K562 (cell line): ENCODE data around the gene NODAL. TPM values are rescaled to one million over a fixed set of nuclear protein-coding genes. Genes with fewer than 3 reads are reported as not detected.
A peak's percentile ranks its signal among the peaks of the same experiment; 100 is the strongest.

Experiments used
- BRD4 ChIP-seq: fragments of 200-600 bp; sonication (generic); IDR thresholded peaks from 2 replicates; pipeline ENCODE4 v1.6.1; 2017; ENCODE audit warnings: inconsistent platforms
- KLF13 ChIP-seq: fragments of 450-650 bp; IDR thresholded peaks from 2 replicates; pipeline ENCODE4 v1.6.1; 2016; ENCODE audit warnings: missing genetic modification characterization, low read depth, mild to moderate bottlenecking, missing compliant biosample characterization, moderate library complexity, borderline replicate concordance
- LEF1 ChIP-seq: fragments of 450-650 bp; IDR thresholded peaks from 2 replicates; pipeline ENCODE4 v1.6.1; 2016; ENCODE audit warnings: mild to moderate bottlenecking
- MECOM ChIP-seq: fragments of 250-450 bp; sonication (Bioruptor Pico); IDR thresholded peaks from 2 replicates; pipeline ENCODE4 v1.8.0; 2022; ENCODE audit warnings: inconsistent platforms
- RBBP5 ChIP-seq: fragments of 200-600 bp; sonication (generic); IDR thresholded peaks from 2 replicates; pipeline ENCODE4 v1.6.1; 2012; ENCODE audit warnings: borderline replicate concordance, mild to moderate bottlenecking, low read length, control low read depth, inconsistent platforms; ENCODE audit not compliant: insufficient read depth, poor library complexity, severe bottlenecking
- RBM25 ChIP-seq: fragments of 200-400 bp; formaldehyde crosslinking; IDR thresholded peaks from 2 replicates; pipeline ENCODE4 v1.6.1; 2018; ENCODE audit warnings: low read length, low read depth, moderate library complexity; ENCODE audit not compliant: severe bottlenecking
- SAFB ChIP-seq: fragments of 200-400 bp; formaldehyde crosslinking; IDR thresholded peaks from 2 replicates; pipeline ENCODE4 v1.6.1; 2017; ENCODE audit warnings: low read depth, low read length, borderline replicate concordance
- TCF7L2 ChIP-seq: fragments of 150-350 bp; IDR thresholded peaks from 2 replicates; pipeline ENCODE4 v1.6.1; 2016; ENCODE audit warnings: low read depth, mild to moderate bottlenecking, low read length, moderate library complexity
- TEAD4 ChIP-seq, 2 experiments: sonication (generic) in 1 of 2; formaldehyde crosslinking in 1 of 2; IDR thresholded peaks; 2 replicates each; pipeline versions ENCODE4 v1.6.1 to v1.8.0; 2012 to 2022; ENCODE audit warnings: borderline replicate concordance in 1 of 2, inconsistent platforms in 1 of 2, low read length in 1 of 2, mild to moderate bottlenecking in 1 of 2, missing genetic modification reagents in 1 of 2
- ZBED1 ChIP-seq: IDR thresholded peaks from 2 replicates; pipeline ENCODE4 v1.6.1; 2014
- ZBTB5 ChIP-seq: fragments of 450-650 bp; IDR thresholded peaks from 2 replicates; pipeline ENCODE4 v1.6.1; 2017; ENCODE audit warnings: antibody characterized with exemption
- ZEB2 ChIP-seq: fragments of 450-650 bp; IDR thresholded peaks from 2 replicates; pipeline ENCODE4 v1.6.1; 2016
- ZKSCAN1 ChIP-seq: fragments of 150-350 bp; IDR thresholded peaks from 2 replicates; pipeline ENCODE4 v1.6.1; 2016; ENCODE audit warnings: low read depth, low read length
- polyA plus RNA-seq, 8 experiments: library from polyadenylated mRNA; depleted of rRNA in 4 of 8; stranded (reverse) in 5 of 8; unstranded in 3 of 8; fragments of >200 nt; fragmentation: Nextera tagmentation in 2 of 8; fragmentation: Illumina TruSeq in 1 of 8; extraction: Ambion mirVana in 2 of 8; extraction: Trizol in 1 of 8; gene quantifications; 2 replicates each; pipeline versions ENCODE4 v1.2.1 to v1.2.3, GENCODE V29; 2011 to 2014; ENCODE audit warnings: inconsistent platforms in 1 of 8, missing spikeins in 1 of 8
- total RNA-seq, 7 experiments: library from RNA; depleted of rRNA in 6 of 7; stranded (reverse); fragments of >200 nt in 6 of 7; fragmentation: Illumina TruSeq in 2 of 7; extraction: Trizol in 2 of 7; gene quantifications; 2 replicates each; pipeline versions ENCODE4 v1.2.1 to v1.2.3, GENCODE V29; 2011 to 2021; ENCODE audit warnings: low replicate concordance in 1 of 7
- TF ChIP-seq, protein P1 (sequence below): fragments of 450-650 bp; IDR thresholded peaks from 2 replicates; pipeline ENCODE4 v1.6.1; 2016; ENCODE audit warnings: mild to moderate bottlenecking, moderate library complexity
- TF ChIP-seq, protein P2 (sequence below): sonication (generic); formaldehyde crosslinking; IDR thresholded peaks from 2 replicates; pipeline ENCODE4 v1.8.0; 2022; ENCODE audit warnings: missing genetic modification reagents, mild to moderate bottlenecking, borderline replicate concordance

NODAL gene
- total and polyA plus RNA-seq, 9 of the 15 experiments (the other 6 are each of a cell fraction or from before 2014, with no cell fraction given), result not detected

GRCh38 chr10:70477661-70478162 is 36.2 kb upstream of the NODAL start (continued):
- TF ChIP-seq, protein P1, sequence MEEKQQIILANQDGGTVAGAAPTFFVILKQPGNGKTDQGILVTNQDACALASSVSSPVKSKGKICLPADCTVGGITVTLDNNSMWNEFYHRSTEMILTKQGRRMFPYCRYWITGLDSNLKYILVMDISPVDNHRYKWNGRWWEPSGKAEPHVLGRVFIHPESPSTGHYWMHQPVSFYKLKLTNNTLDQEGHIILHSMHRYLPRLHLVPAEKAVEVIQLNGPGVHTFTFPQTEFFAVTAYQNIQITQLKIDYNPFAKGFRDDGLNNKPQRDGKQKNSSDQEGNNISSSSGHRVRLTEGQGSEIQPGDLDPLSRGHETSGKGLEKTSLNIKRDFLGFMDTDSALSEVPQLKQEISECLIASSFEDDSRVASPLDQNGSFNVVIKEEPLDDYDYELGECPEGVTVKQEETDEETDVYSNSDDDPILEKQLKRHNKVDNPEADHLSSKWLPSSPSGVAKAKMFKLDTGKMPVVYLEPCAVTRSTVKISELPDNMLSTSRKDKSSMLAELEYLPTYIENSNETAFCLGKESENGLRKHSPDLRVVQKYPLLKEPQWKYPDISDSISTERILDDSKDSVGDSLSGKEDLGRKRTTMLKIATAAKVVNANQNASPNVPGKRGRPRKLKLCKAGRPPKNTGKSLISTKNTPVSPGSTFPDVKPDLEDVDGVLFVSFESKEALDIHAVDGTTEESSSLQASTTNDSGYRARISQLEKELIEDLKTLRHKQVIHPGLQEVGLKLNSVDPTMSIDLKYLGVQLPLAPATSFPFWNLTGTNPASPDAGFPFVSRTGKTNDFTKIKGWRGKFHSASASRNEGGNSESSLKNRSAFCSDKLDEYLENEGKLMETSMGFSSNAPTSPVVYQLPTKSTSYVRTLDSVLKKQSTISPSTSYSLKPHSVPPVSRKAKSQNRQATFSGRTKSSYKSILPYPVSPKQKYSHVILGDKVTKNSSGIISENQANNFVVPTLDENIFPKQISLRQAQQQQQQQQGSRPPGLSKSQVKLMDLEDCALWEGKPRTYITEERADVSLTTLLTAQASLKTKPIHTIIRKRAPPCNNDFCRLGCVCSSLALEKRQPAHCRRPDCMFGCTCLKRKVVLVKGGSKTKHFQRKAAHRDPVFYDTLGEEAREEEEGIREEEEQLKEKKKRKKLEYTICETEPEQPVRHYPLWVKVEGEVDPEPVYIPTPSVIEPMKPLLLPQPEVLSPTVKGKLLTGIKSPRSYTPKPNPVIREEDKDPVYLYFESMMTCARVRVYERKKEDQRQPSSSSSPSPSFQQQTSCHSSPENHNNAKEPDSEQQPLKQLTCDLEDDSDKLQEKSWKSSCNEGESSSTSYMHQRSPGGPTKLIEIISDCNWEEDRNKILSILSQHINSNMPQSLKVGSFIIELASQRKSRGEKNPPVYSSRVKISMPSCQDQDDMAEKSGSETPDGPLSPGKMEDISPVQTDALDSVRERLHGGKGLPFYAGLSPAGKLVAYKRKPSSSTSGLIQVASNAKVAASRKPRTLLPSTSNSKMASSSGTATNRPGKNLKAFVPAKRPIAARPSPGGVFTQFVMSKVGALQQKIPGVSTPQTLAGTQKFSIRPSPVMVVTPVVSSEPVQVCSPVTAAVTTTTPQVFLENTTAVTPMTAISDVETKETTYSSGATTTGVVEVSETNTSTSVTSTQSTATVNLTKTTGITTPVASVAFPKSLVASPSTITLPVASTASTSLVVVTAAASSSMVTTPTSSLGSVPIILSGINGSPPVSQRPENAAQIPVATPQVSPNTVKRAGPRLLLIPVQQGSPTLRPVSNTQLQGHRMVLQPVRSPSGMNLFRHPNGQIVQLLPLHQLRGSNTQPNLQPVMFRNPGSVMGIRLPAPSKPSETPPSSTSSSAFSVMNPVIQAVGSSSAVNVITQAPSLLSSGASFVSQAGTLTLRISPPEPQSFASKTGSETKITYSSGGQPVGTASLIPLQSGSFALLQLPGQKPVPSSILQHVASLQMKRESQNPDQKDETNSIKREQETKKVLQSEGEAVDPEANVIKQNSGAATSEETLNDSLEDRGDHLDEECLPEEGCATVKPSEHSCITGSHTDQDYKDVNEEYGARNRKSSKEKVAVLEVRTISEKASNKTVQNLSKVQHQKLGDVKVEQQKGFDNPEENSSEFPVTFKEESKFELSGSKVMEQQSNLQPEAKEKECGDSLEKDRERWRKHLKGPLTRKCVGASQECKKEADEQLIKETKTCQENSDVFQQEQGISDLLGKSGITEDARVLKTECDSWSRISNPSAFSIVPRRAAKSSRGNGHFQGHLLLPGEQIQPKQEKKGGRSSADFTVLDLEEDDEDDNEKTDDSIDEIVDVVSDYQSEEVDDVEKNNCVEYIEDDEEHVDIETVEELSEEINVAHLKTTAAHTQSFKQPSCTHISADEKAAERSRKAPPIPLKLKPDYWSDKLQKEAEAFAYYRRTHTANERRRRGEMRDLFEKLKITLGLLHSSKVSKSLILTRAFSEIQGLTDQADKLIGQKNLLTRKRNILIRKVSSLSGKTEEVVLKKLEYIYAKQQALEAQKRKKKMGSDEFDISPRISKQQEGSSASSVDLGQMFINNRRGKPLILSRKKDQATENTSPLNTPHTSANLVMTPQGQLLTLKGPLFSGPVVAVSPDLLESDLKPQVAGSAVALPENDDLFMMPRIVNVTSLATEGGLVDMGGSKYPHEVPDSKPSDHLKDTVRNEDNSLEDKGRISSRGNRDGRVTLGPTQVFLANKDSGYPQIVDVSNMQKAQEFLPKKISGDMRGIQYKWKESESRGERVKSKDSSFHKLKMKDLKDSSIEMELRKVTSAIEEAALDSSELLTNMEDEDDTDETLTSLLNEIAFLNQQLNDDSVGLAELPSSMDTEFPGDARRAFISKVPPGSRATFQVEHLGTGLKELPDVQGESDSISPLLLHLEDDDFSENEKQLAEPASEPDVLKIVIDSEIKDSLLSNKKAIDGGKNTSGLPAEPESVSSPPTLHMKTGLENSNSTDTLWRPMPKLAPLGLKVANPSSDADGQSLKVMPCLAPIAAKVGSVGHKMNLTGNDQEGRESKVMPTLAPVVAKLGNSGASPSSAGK, result peak; percentile 63
- TF ChIP-seq LEF1 (peak; percentile 85), RBM25 (no peak), MECOM (CRISPR knock-in tag) (no peak), TCF7L2 (no peak), ZEB2 (peak; percentile 76), ZBTB5 (no peak), ZKSCAN1 (no peak), ZBED1 (0 out of 2 replicates have a peak, but pooled peaks have one; percentile 24), TEAD4 (IDR thresholded peaks at IDR 0.05; ENCODE audit: low read length) (peak; percentile 65), TEAD4 (CRISPR knock-in tag; IDR thresholded peaks at IDR 0.05; ENCODE audit: borderline replicate concordance) (no peak), SAFB (peak; percentile 76), BRD4 (no peak), RBBP5 (no peak), KLF13 (0 out of 2 replicates have a peak, but pooled peaks have one; percentile 37)
- TF ChIP-seq, protein P2, sequence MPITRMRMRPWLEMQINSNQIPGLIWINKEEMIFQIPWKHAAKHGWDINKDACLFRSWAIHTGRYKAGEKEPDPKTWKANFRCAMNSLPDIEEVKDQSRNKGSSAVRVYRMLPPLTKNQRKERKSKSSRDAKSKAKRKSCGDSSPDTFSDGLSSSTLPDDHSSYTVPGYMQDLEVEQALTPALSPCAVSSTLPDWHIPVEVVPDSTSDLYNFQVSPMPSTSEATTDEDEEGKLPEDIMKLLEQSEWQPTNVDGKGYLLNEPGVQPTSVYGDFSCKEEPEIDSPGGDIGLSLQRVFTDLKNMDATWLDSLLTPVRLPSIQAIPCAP, result no peak
